Neural cell (in vitro differentiated cells): ENCODE measurements around the gene PIAS4. TPM values are rescaled to one million over a fixed set of nuclear protein-coding genes. Genes with fewer than 3 reads are reported as not detected.

Experiments
- H2AFZ ChIP-seq: fragments of 200-600, 300-800 bp; sonication (generic), shearing (Covaris generic); 2 replicates; pipeline ENCODE4 v1.6.0; 2014; ENCODE audit warnings: low read depth, mild to moderate bottlenecking, antibody characterized with exemption, low read length, moderate library complexity
- H3F3A ChIP-seq: fragments of 200-600 bp; shearing (Covaris generic); 2 replicates; pipeline ENCODE4 v1.6.1; 2016; ENCODE audit warnings: mild to moderate bottlenecking, moderate library complexity, mixed read lengths, antibody characterized with exemption, low read length; ENCODE audit not compliant: insufficient read depth, poor library complexity, severe bottlenecking
- H3K27ac ChIP-seq: fragments of 200-600, 300-800 bp; sonication (generic), shearing (Covaris generic); 2 replicates; pipeline ENCODE4 v1.5.1; 2014; ENCODE audit warnings: mild to moderate bottlenecking, low read length, moderate library complexity
- H3K27me3 ChIP-seq: fragments of 300-800, 200-600 bp; sonication (generic), shearing (Covaris generic); 2 replicates; pipeline ENCODE4 v1.6.0; 2014; ENCODE audit warnings: mild to moderate bottlenecking, low read depth, low read length, moderate library complexity; ENCODE audit not compliant: insufficient read depth
- H3K36me3 ChIP-seq: fragments of 300-800, 200-600 bp; sonication (generic), shearing (Covaris generic); 2 replicates; pipeline ENCODE4 v1.5.1; 2014; ENCODE audit warnings: mild to moderate bottlenecking, antibody characterized with exemption, low read length, moderate library complexity; ENCODE audit not compliant: insufficient read depth
- H3K4me2 ChIP-seq: fragments of 300-800, 200-600 bp; sonication (generic), shearing (Covaris generic); 2 replicates; pipeline ENCODE4 v1.6.0; 2014; ENCODE audit warnings: mild to moderate bottlenecking, low read length
- H3K4me3 ChIP-seq: fragments of 300-800, 200-600 bp; sonication (generic), shearing (Covaris generic); 2 replicates; pipeline ENCODE4 v1.5.1; 2014; ENCODE audit warnings: mild to moderate bottlenecking, low read length, moderate library complexity
- H3K79me2 ChIP-seq: fragments of 200-600 bp; shearing (Covaris generic); replicated peaks from 2 replicates; pipeline ENCODE4 v1.6.0; 2014; ENCODE audit warnings: mild to moderate bottlenecking, low read length, moderate library complexity; ENCODE audit not compliant: insufficient read depth
- H3K9ac ChIP-seq: fragments of 300-800, 200-600 bp; sonication (generic), shearing (Covaris generic); 2 replicates; pipeline ENCODE4 v1.6.1; 2016; ENCODE audit warnings: mild to moderate bottlenecking, low read length, mixed read lengths
- H3K9me2 ChIP-seq: fragments of 200-600 bp; shearing (Covaris generic); 2 replicates; pipeline ENCODE4 v1.6.1; 2016; ENCODE audit warnings: mild to moderate bottlenecking, low read length, mixed read lengths; ENCODE audit not compliant: insufficient read depth
- H3K9me3 ChIP-seq: fragments of 200-600, 300-800 bp; sonication (generic), shearing (Covaris generic); 2 replicates; pipeline ENCODE4 v1.6.1; 2016; ENCODE audit warnings: mild to moderate bottlenecking, mixed run types, low read length, moderate library complexity, mixed read lengths
- H4K20me1 ChIP-seq: fragments of 200-600 bp; shearing (Covaris generic); 2 replicates; pipeline ENCODE4 v1.6.1; 2016; ENCODE audit warnings: mild to moderate bottlenecking, mixed run types; ENCODE audit not compliant: insufficient read depth
- CTCF ChIP-seq: fragments of 450-650 bp; IDR thresholded peaks from 2 replicates; pipeline ENCODE4 v1.5.1; 2014; ENCODE audit warnings: antibody characterized with exemption, mild to moderate bottlenecking, moderate library complexity; ENCODE audit not compliant: poor library complexity, severe bottlenecking
- EP300 ChIP-seq: fragments of 450-650 bp; conservative IDR thresholded peaks from 2 replicates; pipeline ENCODE4 v1.6.1; 2014; ENCODE audit warnings: antibody characterized with exemption, mild to moderate bottlenecking, moderate library complexity; ENCODE audit not compliant: poor library complexity, severe bottlenecking
- EZH2 ChIP-seq: fragments of 200-600, 300-800 bp; shearing (Covaris generic), sonication (generic); IDR thresholded peaks from 2 replicates; pipeline ENCODE4 v1.6.1; 2014; ENCODE audit warnings: antibody characterized with exemption, low read length, borderline replicate concordance, mild to moderate bottlenecking; ENCODE audit not compliant: insufficient read depth, poor library complexity, severe bottlenecking
- MXI1 ChIP-seq: fragments of 450-650 bp; conservative IDR thresholded peaks from 2 replicates; pipeline ENCODE4 v1.6.1; 2014; ENCODE audit warnings: antibody characterized with exemption, mild to moderate bottlenecking; ENCODE audit not compliant: poor library complexity, severe bottlenecking
- POLR2AphosphoS5 ChIP-seq: IDR thresholded peaks from 2 replicates; pipeline ENCODE4 v1.6.1; 2012
- RAD21 ChIP-seq: fragments of 450-650 bp; conservative IDR thresholded peaks from 2 replicates; pipeline ENCODE4 v1.6.1; 2014; ENCODE audit warnings: antibody characterized with exemption, mild to moderate bottlenecking, moderate library complexity
- REST ChIP-seq: IDR thresholded peaks from 2 replicates; pipeline ENCODE4 v1.6.1; 2012; ENCODE audit warnings: borderline replicate concordance
- SMC3 ChIP-seq: fragments of 450-650 bp; conservative IDR thresholded peaks from 2 replicates; pipeline ENCODE4 v1.6.1; 2014; ENCODE audit warnings: antibody characterized with exemption, mild to moderate bottlenecking, moderate library complexity; ENCODE audit not compliant: poor library complexity
- TAF1 ChIP-seq: IDR thresholded peaks from 2 replicates; pipeline ENCODE4 v1.6.1; 2012; ENCODE audit warnings: low read depth
- polyA plus RNA-seq: library from polyadenylated mRNA; depleted of rRNA; stranded (reverse); fragments of >200 nt; gene quantifications from 2 replicates; pipeline ENCODE4 v1.2.3, GENCODE V29; 2014

The PIAS4 gene
- polyA plus RNA-seq, 1 donor from 2014 or later: 22.3 TPM

GRCh38 chr19:3985643-3986259 lies 21.8 kb upstream of the PIAS4 start:
- Histone ChIP-seq H3K4me3 (peak overlapping the region; percentile 97), H3K79me2 (peaks cover 23% of the 10 kb centered on the region), H3K36me3 (no peaks in the 10 kb centered on the region), H4K20me1 (peaks cover 43% of the 10 kb centered on the region), H3F3A (peaks cover 3% of the 10 kb centered on the region), H3K4me2 (peak overlapping the region; percentile 99), H2AFZ (peak overlapping the region; percentile 91), H3K27ac (peak overlapping the region; percentile 76), H3K9ac (peak overlapping the region; percentile 71), H3K9me2 (no peaks in the 10 kb centered on the region), H3K9me3 (no peaks in the 10 kb centered on the region), H3K27me3 (no peaks in the 10 kb centered on the region)
- no peak for TF ChIP-seq REST
- TF ChIP-seq CTCF: no peak
- no peak for TF ChIP-seq SMC3
- TF ChIP-seq MXI1: no peak
- TF ChIP-seq RAD21: no peak
- TF ChIP-seq TAF1: no peak
- no peak for TF ChIP-seq EP300
- TF ChIP-seq EZH2: no peak
- TF ChIP-seq POLR2AphosphoS5: no peak

GRCh38 chr19:3986260-3987041 lies 21.1 kb upstream of the PIAS4 start:
- Histone ChIP-seq H2AFZ (no peak overlapping the region), H3K27me3 (no peaks in the 10 kb centered on the region), H3K4me2 (peak overlapping the region; percentile 99), H3K4me3 (peak overlapping the region; percentile 97), H3K27ac (peak overlapping the region; percentile 76), H4K20me1 (peaks cover 37% of the 10 kb centered on the region), H3K9me3 (no peaks in the 10 kb centered on the region), H3F3A (peaks cover 3% of the 10 kb centered on the region), H3K79me2 (peaks cover 23% of the 10 kb centered on the region), H3K36me3 (no peaks in the 10 kb centered on the region), H3K9me2 (no peaks in the 10 kb centered on the region), H3K9ac (peak overlapping the region; percentile 71)
- TF ChIP-seq EP300 (no peak), MXI1 (no peak), SMC3 (peak; percentile 70), EZH2 (no peak), RAD21 (peak; percentile 67), CTCF (peak; percentile 81), REST (peak; percentile 11), TAF1 (no peak), POLR2AphosphoS5 (no peak)
